DMS153 treated with DMSO at 0.1 percent for 48 hours (cell line): Measurements from ENCODE around the gene SOCS7.

Experiments used
- DNase-seq: peaks from one replicate; lab custom pipeline; 2025; ENCODE audit not compliant: unreplicated experiment; lab: John Stamatoyannopoulos, UW

Gene SOCS7

DNA sequence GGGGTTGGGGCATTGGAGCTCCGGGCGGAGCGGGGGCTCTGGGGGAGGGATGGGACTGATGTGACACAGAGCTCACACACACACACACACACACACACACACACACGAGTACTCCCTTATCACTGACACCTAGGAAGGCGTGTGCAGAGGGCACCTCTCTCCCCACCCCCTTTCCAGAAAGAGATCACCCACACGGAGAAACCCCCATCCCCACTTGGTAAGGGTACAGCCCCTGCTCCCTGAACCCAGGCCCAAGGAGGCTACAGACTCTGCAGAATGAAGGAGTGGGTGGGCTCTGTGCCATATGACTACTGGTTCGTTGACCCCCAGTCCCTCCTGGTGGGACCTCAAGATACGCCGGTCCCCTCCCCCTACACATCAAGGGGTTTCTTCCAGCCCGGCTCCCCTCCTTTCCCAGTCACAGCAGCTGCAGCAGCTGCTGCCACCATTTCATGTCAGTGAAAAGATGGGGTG, 67.9 kb downstream of the SOCS7 start:
- DNase-seq, result no peak

DNA sequence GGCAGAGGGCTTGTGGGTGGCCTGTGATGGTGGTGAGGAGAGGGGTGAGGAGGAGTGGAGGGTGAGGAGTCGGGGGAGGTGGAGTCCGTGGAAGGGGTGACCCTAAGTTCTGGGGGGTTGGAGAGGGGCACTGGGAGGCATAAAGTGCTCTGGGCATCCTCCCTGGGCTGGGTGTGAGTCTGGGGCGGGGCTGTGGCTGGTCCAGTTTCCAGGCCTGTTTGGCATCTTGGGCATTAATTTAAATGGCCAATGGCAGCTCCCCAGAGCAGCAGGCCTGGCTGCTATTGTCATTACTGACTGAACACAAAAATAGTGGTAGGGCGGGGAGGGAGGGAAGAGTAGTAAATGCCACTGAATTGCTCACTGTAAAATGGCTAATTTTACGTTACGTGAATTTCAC, 68.9 kb downstream of the SOCS7 start:
- no peak for DNase-seq

DNA sequence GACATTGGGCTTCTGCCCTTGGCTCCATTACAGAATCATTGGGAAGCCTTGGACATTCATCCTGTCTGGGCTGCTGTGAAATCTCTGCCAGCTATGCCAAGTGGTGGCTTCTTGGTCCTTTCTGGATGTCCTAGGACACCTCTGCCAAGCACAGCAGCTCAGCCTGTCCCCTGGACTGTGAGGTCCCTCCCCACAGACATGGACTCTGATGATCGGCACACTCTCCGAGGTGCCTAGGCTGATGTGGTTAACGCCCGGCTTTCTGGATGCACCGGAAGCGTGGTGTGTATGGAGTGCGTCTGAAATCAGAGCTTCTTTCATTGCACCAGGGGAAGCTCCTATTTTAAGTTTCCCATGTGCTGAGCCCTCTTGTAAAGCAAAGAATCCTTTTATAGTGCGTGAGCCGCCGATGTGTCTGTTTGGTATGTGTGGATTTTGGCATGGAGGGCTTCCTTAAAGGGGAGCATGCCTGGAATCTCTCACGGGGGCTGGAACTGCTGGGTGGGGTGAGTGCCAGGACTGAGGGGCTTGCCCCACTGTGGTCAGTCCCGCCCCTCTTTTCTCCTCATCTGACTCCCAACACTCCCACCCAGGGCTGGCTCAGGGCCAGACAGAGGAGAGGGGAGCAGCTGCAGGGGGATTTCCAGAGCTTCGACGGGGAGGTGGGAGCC, 69.7 kb downstream of the SOCS7 start:
- DNase-seq, result no peak

DNA sequence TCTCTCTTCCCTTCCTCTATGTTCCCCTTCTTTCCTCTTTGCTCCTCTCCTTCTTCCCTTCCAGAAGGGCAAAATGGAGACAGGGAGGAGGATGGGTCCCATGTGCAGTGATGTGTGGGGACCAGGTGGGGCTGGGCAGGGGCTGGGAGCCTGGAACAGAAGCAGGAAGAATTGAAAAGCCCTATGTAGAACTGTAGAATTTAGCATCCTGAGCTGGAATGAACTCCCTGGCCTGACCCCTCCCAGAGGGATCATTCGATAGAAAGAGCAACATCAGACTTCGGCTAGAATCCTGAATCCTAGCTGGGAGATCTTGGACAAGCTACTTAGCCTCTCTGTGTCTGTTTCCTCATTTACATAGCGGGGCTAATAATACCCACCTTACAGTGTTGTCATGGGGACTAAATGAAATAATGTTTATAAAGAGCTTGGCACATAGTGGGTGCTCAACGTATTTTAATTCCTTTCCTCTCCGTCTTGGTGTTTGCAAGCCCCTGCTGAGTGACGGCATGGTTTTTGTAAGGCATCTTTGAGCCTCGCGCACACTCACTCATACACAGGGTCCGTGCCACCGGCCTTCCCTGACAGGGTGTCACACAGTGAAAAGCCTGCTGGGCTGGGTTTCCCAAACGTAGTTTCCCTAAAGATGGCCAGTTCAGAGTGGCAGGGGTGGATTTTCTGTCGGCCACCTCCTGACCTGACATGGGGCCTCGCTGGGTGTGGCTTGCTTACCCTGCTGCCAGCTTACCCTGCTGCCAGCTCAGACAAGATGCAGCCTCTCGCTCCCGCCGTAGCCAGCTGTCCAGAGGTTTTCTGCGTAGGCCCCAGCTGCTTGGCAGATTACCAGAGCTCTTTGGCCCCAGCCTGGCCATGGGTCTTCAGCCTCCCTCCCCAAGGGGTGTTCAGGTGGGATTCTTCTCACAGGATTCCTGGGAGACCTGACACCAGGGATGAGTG, 70.5 kb downstream of the SOCS7 start:
- DNase-seq, result no peak

DNA sequence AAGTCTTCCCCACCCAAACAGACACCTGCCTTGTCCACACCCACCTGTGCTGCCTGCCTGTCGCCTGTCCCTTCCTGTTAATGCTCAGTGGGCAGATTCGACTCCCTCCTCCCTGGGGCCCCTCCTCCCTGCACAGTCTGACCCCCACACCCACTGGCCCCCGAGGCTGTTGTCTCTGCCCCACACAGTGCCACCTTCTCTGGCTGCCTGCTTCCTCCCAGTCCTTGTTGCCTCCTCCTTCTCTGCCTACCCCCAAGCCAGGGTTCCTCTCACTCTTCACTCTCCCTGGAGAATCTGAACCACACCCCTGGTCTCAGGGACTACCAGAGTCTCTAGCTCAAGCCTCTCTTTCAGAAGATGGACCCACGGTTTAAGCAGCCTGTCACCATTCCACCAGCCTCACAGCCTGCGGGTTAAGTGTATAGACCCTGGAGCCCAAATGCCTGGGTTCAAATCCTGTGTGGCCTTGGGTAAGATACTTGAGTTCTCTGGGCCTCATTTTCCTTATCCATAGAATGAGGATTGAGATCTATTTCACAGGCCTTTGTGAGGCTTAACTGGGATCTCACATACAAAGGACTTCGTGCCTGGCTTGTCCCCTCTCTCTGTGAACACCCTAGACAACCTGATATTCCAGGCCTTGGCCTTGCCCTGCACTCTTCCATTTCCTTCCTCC, 72.8 kb downstream of the SOCS7 start:
- no peak for DNase-seq

DNA sequence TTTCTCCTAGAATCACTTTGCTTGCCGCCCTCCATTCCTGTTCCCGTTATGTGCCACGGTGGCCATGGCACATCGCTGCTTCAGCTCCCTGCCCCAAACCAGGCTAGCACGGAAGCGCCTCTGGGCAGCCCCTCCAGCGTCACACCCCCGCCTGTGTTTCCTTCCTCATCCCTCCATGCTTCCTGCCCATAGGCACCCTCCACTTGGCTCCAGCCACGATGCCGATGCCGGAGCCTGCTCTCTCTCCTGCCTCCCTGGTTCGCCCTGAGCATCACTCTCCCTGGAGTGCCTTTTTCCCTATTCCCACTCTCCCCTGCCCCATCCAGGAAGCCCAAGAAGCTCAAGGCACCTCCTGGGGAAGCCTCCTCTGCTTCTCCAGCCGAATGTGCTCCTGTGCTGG, 73.4 kb downstream of the SOCS7 start:
- DNase-seq, result no peak

DNA sequence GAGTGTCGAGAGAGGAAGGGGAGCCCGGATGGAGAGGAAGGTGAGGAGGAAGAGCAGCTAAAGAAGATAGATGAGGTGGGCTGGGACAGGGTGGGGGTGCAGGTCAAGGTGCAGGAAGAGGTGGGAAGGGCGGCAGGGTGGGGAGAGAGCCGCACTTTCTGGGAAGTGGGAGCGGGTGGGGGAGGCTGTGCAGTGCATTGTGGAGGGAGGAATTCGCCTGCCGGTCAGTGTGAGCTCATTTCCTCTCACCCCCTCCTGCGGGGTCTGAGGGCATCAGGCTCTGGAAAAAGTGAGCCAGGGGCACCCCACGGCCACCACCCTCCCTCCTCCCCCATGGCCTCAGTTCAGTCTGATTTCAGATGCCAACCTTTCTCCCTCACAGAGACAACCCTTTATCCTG, 74.1 kb downstream of the SOCS7 start:
- no peak for DNase-seq

DNA sequence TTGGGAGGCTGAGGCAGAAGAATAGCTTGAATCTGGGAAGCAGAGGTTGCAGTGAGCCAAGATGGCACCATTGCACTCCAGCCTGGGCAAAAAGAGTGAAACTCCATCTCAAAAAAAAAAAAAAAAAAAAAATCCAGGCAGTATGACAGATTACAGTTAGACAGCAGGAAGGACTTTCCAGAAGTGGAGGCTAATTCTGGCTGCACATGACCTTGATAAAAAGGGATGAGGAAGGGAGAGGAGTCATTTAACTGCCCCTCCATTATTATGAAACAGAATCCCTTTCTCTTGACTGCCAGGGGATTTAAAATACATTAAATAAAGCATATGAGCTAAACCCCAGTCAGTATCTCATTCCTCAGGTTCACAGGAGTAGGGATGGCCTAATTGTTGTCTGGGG, 74.8 kb downstream of the SOCS7 start:
- DNase-seq, result no peak

DNA sequence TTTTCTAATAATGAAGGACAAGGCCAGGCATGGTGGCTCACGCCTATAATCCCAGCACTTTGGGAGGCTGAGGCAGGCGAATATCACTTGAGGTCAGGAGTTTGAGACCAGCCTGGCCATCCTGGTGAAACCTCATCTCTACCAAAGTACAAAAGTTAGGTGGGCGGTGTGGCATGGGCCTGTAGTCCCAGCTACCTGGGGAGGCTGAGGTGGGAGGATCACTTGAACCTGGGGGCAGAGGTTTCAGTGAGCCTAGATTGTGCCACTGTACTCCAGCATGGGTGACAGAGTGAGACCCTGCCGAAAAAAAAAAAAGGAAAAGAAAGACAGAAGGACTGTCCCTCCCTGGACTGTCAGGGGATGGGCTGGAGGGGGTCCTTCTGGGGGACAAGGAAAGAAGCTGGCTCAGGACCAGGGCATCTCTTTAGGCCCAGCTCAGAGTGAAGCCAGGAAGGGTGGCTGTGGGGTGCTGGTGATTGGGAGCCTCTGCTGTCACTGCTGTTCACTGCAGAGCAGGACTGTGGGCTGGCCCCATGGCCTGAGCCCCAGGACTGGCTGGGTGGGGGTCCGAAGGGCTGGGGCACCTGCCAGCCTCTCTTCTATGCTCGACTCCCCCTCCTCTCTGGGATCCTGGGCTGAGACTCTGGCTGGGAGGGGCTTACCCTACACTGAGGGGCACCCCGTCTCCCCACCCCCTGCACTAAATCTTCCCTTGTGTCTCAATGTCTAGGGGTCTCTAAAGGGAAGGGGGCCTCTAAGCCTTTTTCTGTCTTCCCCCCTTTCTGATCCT, 75.7 kb downstream of the SOCS7 start:
- DNase-seq, result no peak

DNA sequence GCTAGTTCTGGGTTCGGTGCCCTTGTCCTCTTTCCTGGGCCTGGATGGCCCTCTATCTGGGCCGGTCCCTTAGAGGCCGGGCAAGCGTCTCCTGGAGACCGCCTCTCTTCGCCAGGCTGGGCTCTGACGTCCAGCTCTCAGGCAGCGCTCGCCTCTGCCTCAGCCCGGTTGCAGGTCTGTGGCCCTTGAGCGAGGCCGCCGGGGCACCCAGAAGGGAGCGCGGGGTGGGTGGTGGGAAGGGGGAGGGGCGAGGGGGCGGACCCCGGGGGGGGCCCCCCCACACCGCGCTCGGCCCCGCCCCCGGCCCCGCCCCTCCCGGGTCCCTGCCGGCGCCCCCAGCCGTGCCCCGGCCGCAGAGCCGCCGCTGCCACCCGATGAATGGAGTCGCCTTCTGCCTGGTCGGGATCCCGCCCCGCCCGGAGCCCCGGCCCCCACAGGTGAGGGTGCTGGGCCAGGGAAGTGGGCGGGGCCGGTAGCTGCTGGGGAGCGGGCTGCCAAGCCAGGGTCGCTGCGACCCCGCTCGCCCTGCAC, 76.5 kb downstream of the SOCS7 start, which contains the start of gene ARHGAP23:
ARHGAP23 (plus strand) TSS at position 353 of the 531 bp plus-strand sequence; CDS start at position 375, 22 bp downstream.
- no peak for DNase-seq

DNA sequence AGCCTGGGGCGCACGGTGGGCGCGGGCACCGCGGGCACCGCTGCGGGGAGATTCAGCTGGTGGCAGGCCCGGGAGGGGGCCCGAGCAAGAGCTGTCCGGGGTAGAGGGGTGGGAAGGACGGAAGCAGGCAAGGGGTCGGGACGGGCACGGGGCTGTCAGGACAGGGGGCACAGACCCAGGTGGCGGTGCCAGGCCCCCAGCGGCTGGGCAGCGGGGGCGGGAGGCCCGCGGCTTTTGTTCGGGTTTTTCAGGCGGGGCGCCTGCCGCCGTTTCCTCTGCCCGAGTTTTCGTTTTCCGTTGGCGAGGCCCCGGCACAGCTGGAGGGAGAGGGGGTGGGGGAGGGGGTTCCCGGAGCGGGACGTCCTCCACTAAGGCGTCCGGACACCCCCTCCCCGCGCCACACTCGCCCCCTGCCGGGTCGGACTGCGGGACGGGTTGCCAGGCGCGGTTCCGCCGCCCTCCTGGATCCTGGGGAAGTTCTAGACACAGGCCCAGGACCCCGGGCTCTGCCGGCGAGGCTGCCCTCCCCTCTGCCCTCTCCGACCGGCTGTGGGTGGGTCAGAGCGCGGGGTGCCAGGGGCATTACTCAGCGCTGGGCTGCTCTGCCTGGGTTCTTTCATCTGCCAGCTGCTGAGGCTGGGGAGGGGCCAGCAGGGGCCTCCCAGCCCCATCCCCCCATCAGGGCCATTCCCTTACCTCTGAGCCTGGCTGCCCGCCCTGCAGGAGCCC, 77.2 kb downstream of the SOCS7 start:
- no peak for DNase-seq

DNA sequence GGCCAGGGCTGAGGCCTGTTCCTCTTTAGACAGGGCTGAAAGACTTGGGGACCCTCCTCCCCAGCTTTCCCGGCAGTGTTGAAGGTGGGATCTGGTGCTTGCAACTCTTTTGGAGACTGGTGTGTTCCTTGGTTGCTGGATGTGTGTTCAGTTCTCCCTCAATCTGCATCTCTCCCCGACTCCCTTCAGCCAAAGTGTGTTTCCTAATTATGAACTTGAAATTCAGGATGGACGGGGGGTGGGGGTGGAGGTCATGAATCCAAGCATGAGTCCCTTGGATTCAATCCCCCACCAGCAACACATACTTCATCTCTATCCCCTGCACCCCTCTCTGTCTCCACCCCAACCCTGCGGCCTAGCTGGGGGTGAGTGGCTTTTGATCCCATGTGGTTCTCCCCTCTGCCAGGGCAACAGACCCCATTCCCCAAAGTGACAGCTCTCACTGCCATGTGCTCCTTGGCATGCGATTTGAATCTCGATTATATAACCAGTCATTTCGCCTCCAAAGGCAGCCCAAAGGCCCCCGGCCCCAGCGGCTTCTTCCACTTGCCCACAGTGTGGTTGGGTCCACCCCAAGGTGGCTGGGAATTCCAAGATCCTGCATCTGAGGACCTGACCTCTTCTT, 77.9 kb downstream of the SOCS7 start:
- no peak for DNase-seq

DNA sequence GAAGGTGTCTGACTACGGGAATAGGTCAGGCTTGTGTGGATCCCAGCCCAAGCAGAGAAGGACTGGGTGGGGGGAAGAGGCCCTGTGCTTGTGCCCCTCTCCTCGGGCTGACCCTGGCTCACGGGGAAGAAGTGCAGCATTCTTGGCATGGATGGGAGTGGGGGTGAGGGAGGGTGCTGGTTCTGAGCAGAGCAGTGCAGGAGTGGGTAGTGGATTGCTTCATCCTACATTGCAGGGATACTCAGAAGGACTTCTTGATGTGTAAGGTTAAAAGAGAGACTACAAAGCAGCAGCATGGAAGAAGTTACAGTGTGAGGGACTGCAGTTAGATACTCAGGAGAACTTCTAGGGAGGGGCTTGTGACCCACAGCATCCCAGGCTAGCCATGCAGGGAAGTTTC, 78.7 kb downstream of the SOCS7 start:
- no peak for DNase-seq

DNA sequence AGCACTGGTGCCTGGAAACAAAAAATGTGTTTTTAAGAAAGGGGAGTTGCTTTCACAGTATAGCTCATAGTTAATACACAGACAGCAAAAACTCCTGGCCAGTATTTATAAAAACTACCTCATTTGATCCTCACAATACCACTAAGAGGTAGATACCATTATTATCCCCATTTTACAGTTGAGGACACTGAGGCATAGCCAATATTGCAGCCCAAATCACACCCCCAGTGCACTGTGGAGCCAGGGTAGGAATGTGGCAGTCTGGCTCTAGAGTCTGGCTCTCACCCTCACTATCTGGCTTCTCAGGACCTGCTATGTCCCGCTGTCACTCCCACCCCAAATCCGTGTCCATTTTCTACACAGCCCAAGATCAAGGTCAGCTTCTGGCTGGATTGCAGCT, 79.2 kb downstream of the SOCS7 start:
- DNase-seq, result no peak

DNA sequence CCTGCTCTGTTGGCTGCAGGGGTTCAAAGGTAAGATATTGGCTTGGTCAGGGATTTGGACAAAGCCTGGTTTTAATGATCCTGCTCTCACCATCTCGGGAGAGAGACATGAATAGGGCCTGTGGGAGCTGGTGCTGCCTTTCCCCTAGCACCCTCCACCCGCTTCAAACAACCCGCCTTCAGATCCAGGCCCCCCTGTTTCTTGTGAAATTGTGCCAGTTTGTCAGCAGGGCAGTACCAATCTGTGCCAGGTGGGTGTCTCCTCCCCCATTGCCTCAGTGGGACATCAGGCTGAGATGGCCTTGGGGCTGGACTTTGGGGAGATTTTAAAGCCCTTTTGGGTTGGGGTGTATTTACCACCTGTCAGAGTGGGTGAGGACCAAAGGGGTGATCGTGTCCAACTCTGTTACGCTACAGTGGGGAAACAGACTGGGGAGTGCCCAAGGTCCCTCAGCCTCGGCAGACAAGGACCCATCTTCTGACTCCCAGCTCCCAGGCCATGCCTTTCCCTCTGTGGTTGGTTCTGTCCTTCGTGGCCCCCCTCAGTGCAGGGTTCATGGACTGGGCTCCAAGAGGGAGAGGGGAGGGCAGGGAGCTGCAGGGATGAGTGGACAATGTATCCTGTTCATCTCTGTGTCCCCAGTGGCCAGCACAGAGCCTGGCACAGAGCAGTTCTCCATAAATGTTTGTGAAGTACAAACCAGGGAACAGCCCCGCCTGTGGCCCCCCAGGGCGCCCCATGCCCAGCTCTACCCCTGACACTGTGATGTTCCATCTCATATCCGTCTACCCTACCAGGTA, 79.9 kb downstream of the SOCS7 start:
- DNase-seq, result no peak

DNA sequence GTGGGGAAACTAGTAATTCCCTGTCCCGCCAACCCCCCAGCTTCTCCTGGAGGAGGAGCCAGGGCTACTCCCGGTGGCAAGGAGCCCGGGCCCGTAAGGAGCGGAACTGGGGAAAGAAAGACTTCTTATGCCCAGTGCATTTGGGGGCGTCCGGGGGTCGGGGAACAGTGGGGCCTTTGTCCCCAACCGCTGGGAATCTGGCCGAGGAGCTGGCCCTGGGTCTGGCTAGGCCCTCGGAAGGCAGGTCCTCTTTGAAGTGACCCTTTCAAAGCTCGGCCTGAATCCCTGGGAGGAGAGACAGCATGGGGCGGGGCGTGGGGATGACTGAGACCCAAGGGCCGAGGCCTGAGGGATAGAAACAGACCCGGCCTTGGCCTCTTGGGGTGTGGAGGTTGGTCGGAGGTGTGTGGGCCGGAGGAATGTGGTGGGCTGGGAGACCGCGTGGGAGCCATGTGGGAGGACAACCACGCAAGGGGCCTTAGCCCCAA, 82.6 kb downstream of the SOCS7 start:
- no peak for DNase-seq

DNA sequence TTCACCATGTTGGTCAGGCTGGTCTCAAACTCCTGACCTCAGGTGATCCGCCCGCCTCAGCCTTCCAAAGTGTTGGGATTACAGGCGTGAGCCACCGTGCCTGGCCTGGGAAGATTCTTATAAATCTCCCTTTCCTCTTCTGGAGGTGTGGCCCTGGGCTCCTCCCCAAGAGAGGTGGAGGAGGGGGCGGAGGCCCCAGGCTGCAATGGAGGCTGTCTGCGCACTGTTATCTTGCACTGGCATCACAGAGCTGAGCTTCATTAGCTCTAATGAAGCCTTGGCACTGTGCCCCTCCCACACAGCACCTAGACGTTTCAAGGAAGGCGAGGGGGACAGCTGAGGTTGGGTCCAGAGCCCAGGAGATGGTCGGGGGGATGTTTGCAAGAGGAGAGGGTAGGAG, 84.2 kb downstream of the SOCS7 start:
- DNase-seq, result no peak

DNA sequence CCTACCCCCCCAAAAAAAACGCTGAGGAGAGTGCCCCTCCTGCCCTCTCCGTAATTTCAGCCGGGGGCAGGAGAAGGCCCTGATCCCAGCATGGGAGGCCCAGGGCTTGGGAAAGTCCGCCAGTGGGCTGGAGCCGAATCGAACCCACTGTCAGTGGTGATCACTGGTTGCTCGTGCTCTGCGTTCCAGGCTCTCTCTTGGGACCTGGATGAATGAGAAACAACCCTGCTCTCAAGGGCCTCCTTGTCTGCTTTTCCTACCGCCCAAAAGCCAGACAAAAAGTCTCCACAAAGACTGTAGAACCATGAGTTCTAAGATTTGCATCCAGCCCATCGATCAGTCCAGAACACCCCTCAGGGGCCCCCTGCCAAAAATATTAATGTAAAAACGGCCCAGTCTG, 84.7 kb downstream of the SOCS7 start:
- no peak for DNase-seq
